Epithelial cell of prostate (primary cell): ENCODE measurements around the gene CACNA1E.

Experiments used
- DNase-seq: peaks from one replicate; pipeline ENCODE4 v3.0.0-alpha.2; 2011; ENCODE audit warnings: low read depth, low spot score
- H3K27ac ChIP-seq: fragments of 450-650 bp; 2 replicates; pipeline ENCODE4 v1.5.1; 2017; ENCODE audit warnings: mild to moderate bottlenecking

Gene CACNA1E

DNA sequence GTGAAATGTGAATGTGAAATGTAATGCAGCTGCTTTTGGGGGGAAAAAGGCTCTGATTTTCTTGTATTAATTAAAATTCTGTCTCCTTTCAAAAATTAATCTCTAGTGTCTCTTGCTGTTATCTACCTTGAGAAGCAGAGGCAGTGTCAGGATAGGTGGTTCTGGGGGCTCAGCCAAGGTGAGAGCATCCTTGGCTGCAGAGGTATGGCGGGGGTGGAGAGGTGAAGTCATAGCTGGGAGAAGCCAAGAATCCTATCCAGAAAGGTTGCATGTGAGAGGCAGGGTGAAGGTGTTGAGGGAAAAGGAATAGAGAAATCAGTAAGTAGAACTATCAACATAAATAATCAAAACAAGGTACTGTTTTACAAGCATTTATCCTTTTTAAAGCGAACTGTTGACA, 181.2 kb downstream of the CACNA1E start:
- no peak for DNase-seq
- no peak overlapping the region for H3K27ac ChIP-seq

- DNase-seq, result no peak
- H3K27ac ChIP-seq, result no peak overlapping the region
Observed at GRCh38 chr1:181669246-181669645, 185.9 kb downstream of the CACNA1E start.

DNA sequence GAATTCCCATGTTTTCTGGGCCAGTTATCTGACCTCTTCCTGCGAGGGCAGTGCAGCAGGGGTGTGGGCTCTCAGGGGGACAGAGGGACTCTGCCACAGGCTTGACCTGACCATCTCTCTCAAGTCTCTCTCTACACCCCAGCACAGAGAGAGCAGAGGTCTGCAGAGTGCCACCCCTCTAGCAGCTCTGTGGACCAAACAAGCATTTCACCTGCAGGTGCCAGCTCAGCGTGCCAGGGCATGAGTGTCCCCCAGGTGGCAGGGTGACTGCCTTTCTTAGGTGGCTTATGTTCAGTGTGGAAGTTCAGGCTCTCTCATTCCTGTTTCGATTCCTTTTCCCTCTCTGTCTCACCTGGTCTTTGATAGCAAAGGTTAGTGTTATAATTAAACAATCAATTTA, 191.3 kb downstream of the CACNA1E start:
- DNase-seq, result no peak
- no peak overlapping the region for H3K27ac ChIP-seq

- H3K27ac ChIP-seq, result no peak overlapping the region
Observed at GRCh38 chr1:181675091-181675917, 192.0 kb downstream of the CACNA1E start.

GRCh38 chr1:181675918-181676190, 192.5 kb downstream of the CACNA1E start:
- no peak overlapping the region for H3K27ac ChIP-seq
- DNase-seq, result no peak

More at GRCh38 chr1:181675091-181675917, 192.0 kb downstream of the CACNA1E start:
- no peak for DNase-seq

DNA sequence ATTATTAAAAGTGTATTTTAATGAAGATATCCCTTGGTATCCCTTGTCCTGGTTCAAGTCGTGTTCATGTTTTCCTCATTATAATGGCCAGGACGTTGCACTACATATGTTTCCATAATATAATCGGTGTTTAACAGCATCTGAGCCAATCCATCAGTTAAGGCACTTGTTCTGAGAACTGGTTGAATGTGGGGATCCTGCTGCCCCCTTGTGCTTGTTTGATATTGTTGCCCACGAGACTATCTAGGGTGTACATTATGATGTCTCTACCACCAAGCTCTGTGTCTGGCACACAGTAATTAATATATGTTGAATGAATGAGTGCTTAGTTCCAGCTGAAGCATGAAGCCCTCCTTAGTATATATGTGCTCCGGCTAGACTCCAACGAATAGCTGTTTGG, 193.0 kb downstream of the CACNA1E start:
- H3K27ac ChIP-seq, result no peak overlapping the region
- DNase-seq, result no peak

DNA sequence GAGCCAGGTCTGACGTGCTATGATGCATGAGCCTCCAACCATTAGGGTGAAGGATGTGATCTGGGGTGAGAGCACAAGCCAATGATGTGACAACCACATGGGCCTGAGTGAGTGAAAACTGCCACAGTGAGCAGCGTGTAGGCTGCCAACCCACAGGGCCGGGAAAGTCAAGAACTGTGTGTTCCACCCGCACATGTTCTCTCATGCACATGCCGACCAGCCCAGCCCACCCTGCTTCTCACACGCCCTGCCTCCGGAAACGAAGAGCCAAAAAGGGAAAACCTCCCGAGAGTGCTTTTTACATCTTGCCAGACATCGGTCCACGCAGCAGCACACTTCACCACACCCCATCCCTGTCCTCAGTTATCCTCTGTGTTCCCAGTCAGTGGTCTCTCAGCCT, 197.0 kb downstream of the CACNA1E start:
- no peak overlapping the region for H3K27ac ChIP-seq
- DNase-seq, result no peak

DNA sequence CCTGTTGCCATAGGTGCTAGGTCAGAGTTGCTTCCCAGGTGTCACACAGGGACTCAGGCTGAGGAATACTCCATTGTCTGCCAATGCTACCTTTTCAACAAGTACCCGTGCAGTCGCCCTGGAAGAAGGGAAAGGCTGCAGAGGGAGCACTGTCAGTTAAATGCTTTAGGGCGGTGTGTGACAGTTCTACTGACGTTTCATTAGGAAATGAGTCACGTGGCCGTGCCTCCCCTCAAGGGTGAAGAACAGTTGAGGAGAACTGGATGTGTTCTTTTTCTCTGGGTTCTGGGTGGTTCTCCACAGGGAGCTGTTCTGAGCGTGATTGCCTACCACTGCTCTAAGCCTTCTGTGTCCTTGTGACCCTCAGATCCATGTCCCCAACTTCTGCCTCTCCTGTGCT, 197.6 kb downstream of the CACNA1E start:
- no peak for DNase-seq
- H3K27ac ChIP-seq, result no peak overlapping the region

GRCh38 chr1:181685211-181685610, 201.9 kb downstream of the CACNA1E start:
- no peak overlapping the region for H3K27ac ChIP-seq
- DNase-seq, result no peak

DNA sequence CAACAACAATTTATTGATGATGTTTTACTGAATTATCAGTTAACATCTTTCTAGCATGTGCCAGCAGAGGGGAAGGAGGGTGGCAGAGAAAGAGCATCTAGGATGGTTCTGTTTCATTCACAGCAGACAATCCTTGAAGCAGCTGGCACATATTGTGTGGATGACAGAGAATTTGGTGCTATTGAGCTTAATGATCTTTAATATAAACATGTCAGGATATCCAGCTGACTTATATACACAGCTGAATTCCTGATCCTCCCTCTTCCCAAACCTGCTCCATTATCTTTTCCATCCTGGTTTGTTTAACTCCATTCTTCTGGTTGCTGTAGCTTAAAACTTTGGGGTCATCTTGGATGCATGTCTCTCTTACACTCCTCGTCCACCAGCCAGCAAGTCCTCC, 218.6 kb downstream of the CACNA1E start:
- DNase-seq, result no peak
- H3K27ac ChIP-seq, result no peak overlapping the region

- H3K27ac ChIP-seq, result no peak overlapping the region
- DNase-seq, result no peak
Observed at GRCh38 chr1:181704546-181704945, 221.2 kb downstream of the CACNA1E start.

DNA sequence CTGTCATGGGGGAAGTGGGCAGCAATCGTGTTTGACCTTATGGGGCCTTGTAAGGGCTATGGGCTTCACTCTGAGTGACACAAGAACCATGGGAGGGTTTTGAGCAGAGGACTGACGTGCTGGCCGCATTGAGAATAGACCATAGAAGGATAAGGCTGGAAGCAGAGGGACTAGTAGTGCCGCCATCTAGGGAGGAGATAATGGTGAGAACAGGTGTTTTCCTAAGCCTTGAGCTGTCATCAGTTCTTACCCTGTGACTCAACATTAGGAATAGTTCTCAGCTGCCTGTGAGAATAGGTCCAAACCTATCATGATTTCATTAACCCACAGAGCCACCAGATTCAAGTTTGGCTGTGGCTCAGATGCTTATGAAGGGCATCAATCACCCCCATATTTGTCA, 228.5 kb downstream of the CACNA1E start:
- no peak for DNase-seq
- H3K27ac ChIP-seq, result no peak overlapping the region

GRCh38 chr1:181712711-181713110, 229.4 kb downstream of the CACNA1E start:
- H3K27ac ChIP-seq, result no peak overlapping the region
- DNase-seq, result no peak

DNA sequence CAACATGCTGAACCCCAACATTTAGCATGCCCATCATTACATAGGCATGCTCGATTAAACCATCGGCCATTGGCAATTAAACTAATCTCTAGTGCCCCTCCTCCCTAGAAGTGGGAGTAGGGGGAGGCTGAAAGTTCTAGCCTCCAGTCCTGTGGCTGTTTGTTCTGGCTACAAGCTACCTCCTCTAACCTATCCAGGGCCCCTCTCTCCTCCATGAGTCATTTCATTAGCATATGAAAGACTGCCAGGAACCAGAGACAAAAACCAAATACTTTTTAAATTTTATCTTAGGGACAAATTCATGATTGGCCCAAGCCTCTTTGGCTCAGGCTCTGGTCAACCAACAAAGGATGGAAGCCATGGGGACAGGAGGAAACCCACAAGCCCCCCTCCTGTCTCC, 231.1 kb downstream of the CACNA1E start:
- no peak overlapping the region for H3K27ac ChIP-seq
- no peak for DNase-seq

- DNase-seq, result no peak
- no peak overlapping the region for H3K27ac ChIP-seq
Observed at GRCh38 chr1:181718034-181718433, 234.7 kb downstream of the CACNA1E start.

GRCh38 chr1:181726320-181727012, 243.1 kb downstream of the CACNA1E start:
- H3K27ac ChIP-seq, result no peak overlapping the region
- no peak for DNase-seq

DNA sequence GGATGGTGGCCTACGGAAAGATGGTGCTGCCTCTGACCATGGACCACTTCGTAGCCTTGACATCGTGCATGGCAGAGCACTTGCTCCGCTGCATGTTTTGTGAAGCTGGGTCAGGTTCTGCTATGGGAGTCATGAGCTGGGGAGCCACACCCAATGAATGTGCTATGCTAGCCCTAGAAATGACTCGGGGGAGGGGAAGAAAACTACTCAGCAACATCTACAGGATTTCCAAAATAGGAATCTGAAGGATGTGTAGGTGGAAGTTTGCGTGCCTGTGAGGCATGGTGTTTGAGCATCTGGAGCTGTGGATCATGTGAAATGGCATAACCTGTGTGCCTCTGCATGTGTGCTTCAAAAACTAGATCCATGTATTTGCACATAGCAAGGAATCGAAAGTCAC, 247.3 kb downstream of the CACNA1E start:
- H3K27ac ChIP-seq, result no peak overlapping the region
- no peak for DNase-seq

DNA sequence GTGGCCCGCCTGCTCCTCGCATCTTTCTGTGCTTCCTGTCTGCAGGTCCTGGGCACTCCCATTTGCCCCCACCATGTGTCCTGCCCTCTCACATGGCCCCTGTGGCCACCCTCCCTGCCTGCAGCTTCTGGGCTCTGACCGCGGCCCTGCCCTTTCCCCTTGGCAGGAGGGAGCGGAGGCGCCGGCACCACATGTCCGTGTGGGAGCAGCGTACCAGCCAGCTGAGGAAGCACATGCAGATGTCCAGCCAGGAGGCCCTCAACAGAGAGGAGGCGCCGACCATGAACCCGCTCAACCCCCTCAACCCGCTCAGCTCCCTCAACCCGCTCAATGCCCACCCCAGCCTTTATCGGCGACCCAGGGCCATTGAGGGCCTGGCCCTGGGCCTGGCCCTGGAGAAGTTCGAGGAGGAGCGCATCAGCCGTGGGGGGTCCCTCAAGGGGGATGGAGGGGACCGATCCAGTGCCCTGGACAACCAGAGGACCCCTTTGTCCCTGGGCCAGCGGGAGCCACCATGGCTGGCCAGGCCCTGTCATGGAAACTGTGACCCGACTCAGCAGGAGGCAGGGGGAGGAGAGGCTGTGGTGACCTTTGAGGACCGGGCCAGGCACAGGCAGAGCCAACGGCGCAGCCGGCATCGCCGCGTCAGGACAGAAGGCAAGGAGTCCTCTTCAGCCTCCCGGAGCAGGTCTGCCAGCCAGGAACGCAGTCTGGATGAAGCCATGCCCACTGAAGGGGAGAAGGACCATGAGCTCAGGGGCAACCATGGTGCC, 249.1 kb downstream of the CACNA1E start:
- no peak for DNase-seq

GRCh38 chr1:181733486-181733885, 250.2 kb downstream of the CACNA1E start:
- no peak for DNase-seq

More for the DNA sequence above, 249.1 kb downstream of the CACNA1E start:
- no peak overlapping the region for H3K27ac ChIP-seq

GRCh38 chr1:181737056-181737455, 253.7 kb downstream of the CACNA1E start:
- no peak for DNase-seq

More at GRCh38 chr1:181733486-181733885, 250.2 kb downstream of the CACNA1E start:
- no peak overlapping the region for H3K27ac ChIP-seq

DNA sequence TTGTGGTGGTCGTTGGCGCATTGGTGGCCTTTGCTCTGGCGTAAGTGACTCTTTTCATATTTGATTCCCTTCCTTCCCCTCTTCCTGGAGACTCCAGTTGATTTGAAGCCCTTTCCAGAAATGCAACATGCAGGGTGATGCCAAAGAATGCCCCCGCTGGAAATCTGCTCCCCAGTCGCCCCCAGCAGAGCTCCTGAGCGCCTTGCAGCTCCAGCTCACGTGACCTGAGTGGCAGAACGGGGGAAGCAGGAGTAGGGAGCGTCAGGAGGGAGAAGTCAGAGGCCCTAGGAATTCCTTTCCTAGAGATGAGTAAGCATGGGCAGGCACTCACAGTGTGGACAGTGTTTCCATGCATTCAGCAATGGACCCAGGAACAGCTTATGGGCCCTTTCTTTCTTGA, 255.9 kb downstream of the CACNA1E start:
- DNase-seq, result no peak
- no peak overlapping the region for H3K27ac ChIP-seq

More at GRCh38 chr1:181737056-181737455, 253.7 kb downstream of the CACNA1E start:
- H3K27ac ChIP-seq, result no peak overlapping the region
